Activated CD4-positive, CD25-positive, alpha-beta regulatory T cell treated with anti-CD3 and anti-CD28 coated beads, Interleukin-2, amount 50 U/mL, for 16 hours (primary cell): Measurements from ENCODE around the gene TMEM134.

Experiments used
- DNase-seq: peaks from one replicate; pipeline ENCODE4 v3.0.0-alpha.2; 2020; ENCODE audit warnings: low read depth, low spot score

Gene TMEM134

GRCh38 chr11:67500831-67501715 is 32.0 kb upstream of the TMEM134 start:
- DNase-seq, result no peak

- no peak for DNase-seq
Observed at GRCh38 chr11:67500484-67500821, 31.4 kb upstream of the TMEM134 start.

- DNase-seq, result no peak
Observed at GRCh38 chr11:67499808-67500483, 30.9 kb upstream of the TMEM134 start.

- no peak for DNase-seq
Observed at GRCh38 chr11:67498544-67498972, 29.5 kb upstream of the TMEM134 start.

GRCh38 chr11:67497656-67498291 is 28.7 kb upstream of the TMEM134 start:
- DNase-seq, result no peak

- DNase-seq, result no peak
Observed at GRCh38 chr11:67496113-67496512, 27.1 kb upstream of the TMEM134 start.

GRCh38 chr11:67495234-67496005 is 26.4 kb upstream of the TMEM134 start:
- no peak for DNase-seq

GRCh38 chr11:67494371-67495233 is 25.6 kb upstream of the TMEM134 start:
- DNase-seq, result no peak

- no peak for DNase-seq
Observed at GRCh38 chr11:67493548-67494370, 24.7 kb upstream of the TMEM134 start.

GRCh38 chr11:67492801-67493547 is 23.9 kb upstream of the TMEM134 start:
- no peak for DNase-seq

- DNase-seq, result no peak
Observed at GRCh38 chr11:67492069-67492727, 23.1 kb upstream of the TMEM134 start.

- DNase-seq, result no peak
Observed at GRCh38 chr11:67491276-67492068, 22.4 kb upstream of the TMEM134 start.

GRCh38 chr11:67490727-67491065 is 21.6 kb upstream of the TMEM134 start:
- no peak for DNase-seq

GRCh38 chr11:67489885-67490726 is 21.1 kb upstream of the TMEM134 start:
- no peak for DNase-seq

- DNase-seq, result no peak
Observed at GRCh38 chr11:67489203-67489884, 20.3 kb upstream of the TMEM134 start.

GRCh38 chr11:67486481-67487195 is 17.6 kb upstream of the TMEM134 start:
- no peak for DNase-seq
